ENCODE measurements around the gene NAALADL2. TPM values are rescaled to one million over a fixed set of nuclear protein-coding genes. Genes with fewer than 3 reads are reported as not detected.
"Not testable (repeated sequence)": the region's sequence is repeated elsewhere in the genome, so short reads cannot be mapped to it uniquely, and the experiment has no call there.

NAALADL2 gene
- total RNA-seq, 1 donor from 2014 or later = 36.9 TPM

DNA sequence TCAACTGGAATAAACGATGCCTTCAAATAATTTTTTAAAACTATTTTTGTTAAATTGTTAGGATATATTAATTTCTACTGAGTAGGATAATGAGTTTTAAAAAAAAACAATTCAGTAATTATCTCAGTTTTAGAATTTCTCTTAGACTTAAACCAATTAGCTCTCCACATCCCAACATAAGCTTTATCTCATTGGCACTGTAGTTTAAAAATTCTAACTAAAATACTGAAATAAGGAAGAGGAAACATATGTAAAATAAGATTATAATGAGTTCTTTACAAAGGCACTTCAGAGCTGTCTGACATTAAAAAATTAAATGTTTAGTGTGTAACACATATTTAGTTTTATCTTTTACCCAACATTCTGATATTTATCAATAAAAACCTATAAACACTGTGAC is 558.3 kb downstream of the NAALADL2 start:
- DNase-seq (ENCODE audit: low spot score) (no peak), ATAC-seq (no peak)
- intact Hi-C loops (cut with DNase I) = no loop called here

DNA sequence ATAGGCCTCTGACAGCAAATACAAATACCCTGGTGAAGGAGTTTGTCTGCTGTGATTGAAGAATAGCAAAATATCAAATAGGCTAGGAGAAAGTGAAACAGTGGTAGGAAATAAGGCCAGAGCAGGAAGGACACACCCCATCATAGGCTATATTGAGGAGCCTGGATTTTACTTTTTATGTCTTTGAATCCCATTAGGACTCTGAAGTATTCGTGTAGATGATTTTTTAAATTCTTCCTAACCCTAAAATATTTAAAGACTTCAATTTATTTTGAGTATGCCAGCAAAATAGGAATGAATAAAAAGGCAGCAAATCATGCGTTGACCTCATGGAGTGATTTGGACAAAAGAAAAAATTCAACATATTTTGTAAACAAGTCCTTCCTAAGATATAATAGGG is 562.8 kb downstream of the NAALADL2 start:
- DNase-seq (ENCODE audit: low spot score) = no peak
- intact Hi-C loops (cut with DNase I) = no loop called here
- no peak for ATAC-seq

- intact Hi-C loops (cut with DNase I) = no loop called here
- DNase-seq (ENCODE audit: low spot score) = no peak
- ATAC-seq = no peak
These were observed 563.6 kb downstream of the NAALADL2 start for GRCh38 chr3:175422744-175423143.

GRCh38 chr3:175423848-175424247 is 564.7 kb downstream of the NAALADL2 start:
- intact Hi-C loops (cut with DNase I); DNase-seq (ENCODE audit: low spot score); ATAC-seq: not testable (repeated sequence)

DNA sequence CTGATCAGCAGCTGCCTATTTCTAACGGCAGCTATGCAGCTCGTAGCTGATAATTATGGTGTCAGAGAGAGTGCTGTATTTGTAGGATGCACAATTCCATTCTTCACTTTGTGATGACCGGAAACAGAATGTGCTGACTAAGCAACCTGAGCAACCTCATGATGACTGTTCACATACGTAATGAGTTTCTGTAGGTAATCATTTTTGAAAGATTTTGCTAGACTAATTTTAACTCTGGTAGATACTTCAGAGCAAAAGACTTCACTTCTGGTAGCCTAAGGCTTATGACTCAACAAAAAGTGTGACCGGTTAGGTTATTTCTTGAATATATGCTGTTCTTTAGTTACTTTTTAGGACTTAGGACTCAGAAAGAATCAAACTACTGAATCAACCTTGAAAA is 567.7 kb downstream of the NAALADL2 start:
- intact Hi-C loops (cut with DNase I) = no loop called here
- ATAC-seq (no peak), DNase-seq (ENCODE audit: low spot score) (no peak)

GRCh38 chr3:175428466-175428865 is 569.3 kb downstream of the NAALADL2 start:
- intact Hi-C loops (cut with DNase I) = no loop called here
- DNase-seq (ENCODE audit: low spot score) (no peak), ATAC-seq (no peak)

DNA sequence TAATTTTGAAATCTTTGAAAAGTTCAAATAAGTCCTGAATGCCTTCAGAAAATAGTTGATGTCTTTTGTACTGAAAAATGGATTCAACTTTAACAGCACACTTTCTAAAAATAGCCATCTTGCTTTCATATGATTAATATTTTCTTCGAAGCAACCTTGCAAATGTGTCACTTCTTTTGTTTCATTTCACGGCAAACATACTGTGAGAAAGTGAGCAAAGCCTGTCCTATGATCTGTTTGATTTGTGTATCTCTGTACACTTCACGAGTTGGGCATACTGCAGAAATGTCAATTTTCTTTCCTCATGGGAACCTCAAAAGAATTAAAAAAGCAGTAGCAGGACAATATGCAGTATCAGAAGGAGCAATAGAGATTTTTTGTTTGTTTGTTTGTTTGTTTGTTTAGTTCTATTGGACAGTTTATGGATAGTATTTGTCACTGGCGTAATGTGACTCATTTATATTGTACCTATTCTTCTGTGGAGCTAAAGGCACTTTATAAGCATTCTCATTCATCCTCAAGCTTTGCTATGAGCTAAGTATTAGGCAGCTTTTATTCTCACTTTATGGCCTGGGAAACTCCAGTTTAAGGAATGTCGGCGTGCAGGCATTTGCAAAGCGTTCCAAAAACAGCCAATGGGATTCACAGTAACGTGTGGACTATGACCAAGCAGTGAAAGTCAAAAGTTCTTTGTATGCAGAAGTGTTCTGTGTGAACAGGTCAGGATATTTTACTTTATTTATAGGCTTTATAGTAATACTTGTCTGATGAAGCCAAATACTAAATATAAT is 572.0 kb downstream of the NAALADL2 start:
- DNase-seq (ENCODE audit: low spot score) (no peak), ATAC-seq (no peak)
- intact Hi-C loops (cut with DNase I) = no loop called here

- intact Hi-C loops (cut with DNase I) = no loop called here
- DNase-seq (ENCODE audit: low spot score) (no peak), ATAC-seq (no peak)
These were observed 573.4 kb downstream of the NAALADL2 start for GRCh38 chr3:175432376-175433025.

DNA sequence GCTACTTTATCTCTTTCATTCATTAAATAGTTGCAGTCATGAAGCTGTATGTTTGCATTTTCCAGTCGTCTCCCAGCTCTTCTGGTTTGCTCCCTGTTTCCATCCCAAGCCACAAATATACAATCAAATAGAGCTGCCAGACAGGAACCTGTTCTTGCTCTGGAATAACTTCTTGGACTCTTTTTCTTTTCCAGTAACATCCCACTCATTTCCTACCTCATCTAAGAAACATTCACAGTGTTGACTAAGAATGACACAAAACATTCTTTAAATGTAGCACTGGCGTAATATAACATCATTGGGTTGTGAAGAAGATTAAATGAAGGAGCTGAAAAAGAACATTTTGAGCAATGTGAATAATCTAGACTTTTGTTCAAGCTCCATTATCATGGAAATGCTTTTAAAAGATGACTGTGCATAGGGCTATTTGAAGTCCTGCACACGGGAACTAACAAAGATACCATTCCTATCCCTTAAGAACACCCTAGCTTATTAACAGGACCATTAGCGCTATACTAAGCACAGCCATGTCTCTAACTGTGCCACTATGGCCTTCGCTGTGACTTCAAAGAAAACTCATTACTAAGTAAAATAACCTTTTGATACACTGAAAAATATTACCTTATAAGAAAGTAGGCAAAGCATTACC is 574.0 kb downstream of the NAALADL2 start:
- intact Hi-C loops (cut with DNase I) = no loop called here
- no peak for ATAC-seq
- DNase-seq (ENCODE audit: low spot score) = no peak

DNA sequence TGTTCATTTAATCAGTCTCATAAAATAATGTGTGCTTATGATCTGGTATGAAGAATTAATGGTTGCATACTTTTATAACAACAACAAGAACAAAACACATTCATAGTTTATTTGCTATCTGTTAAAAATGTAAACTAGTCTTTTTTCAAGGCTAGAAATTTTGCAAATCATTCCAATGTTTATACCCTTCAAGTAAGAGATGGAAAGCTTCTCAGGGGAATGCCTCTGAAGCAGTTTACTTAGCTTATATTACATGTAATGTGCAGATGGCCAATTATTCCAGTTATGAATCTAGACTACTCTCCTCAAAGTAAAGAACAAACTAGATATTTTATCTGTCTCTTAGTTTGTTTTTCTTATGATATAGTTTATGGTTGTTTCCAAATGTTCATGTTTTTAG is 575.4 kb downstream of the NAALADL2 start:
- DNase-seq (ENCODE audit: low spot score) (no peak), ATAC-seq (no peak)
- intact Hi-C loops (cut with DNase I) = no loop called here

DNA sequence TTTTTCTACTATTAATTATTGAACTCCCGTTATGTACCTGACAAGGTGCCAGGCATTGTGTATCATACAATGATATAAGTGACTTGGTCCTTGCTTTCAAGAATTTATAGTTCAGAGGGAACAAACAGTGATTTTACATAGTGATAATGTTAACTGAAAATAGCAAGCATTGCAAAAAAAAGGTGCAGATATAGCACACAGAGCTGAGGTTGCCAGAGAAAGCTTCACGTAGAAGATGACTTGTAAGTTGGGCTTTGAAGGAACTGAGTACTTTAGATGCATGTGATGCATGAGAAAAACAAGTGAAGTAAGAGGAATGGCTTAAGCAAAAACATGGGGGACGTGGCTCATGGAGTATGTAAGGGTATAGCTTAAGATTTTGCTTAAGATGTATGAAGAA is 584.5 kb downstream of the NAALADL2 start:
- intact Hi-C loops (cut with DNase I) = no loop called here
- DNase-seq (ENCODE audit: low spot score) (no peak), ATAC-seq (no peak)

DNA sequence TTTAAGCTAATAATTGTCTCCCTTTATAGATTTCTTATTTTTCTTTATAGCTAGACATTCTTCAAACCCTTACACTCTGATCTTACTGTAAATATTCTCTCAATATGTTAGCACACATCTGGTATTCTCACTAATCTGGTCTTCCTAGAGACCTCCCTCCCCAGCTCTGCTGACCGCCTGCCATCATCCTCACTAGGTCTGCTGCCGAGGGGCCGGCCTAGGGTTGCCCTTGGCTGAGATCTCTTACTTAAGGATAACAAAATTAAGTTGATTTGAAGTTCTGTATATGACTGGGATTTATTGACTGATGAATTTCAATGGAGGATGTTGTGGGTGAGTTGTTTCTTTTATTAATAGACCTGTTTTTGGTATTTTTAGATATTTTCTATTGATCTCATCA is 586.6 kb downstream of the NAALADL2 start:
- ATAC-seq = no peak
- intact Hi-C loops (cut with DNase I) = no loop called here
- no peak for DNase-seq (ENCODE audit: low spot score)

GRCh38 chr3:175447521-175447920 is 588.4 kb downstream of the NAALADL2 start:
- DNase-seq (ENCODE audit: low spot score) (no peak), ATAC-seq (no peak)
- intact Hi-C loops (cut with DNase I) = no loop called here

DNA sequence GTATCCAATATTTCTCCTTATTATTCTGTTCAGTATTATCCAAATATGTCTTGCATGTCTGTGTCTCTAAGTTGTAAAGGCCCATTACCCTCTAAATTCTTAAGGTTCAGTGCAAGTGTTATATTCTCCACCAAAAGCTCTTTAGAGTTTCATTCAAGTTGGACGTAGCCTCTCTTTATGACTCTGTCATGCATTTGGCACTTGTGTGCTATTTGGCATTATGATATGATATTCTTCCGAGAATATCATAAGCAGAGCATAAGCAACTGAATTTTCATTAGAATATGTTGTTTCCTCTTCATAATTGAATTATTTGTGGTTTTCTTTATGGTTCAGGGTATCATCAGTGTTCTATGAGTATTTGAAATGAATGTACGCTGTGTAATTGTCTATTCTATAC is 594.2 kb downstream of the NAALADL2 start:
- intact Hi-C loops (cut with DNase I) = loop anchor here (5.0 kb wide), 1 partner anchor 1931 kb away; no protein-coding TSS in a partner anchor
- DNase-seq (ENCODE audit: low spot score) (no peak), ATAC-seq (no peak)

DNA sequence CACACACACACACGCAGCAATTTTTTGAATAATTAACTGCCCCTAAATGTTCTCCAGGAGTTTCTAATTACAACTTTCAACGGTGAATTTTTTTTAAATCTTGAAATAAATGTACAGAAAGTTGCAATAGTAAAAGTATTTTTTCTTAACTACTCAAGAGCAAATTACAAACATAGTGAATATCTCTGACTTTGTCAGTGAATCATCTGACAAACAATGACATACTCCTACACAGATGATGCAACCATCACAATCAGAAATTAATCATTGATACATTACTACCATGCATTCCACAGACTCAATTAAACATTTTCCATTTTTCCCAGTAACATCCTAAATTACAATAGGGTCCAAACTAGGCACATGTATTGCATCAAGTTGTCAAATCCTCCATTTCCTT is 597.3 kb downstream of the NAALADL2 start:
- ATAC-seq (no peak), DNase-seq (ENCODE audit: low spot score) (no peak)
- intact Hi-C loops (cut with DNase I) = no loop called here

DNA sequence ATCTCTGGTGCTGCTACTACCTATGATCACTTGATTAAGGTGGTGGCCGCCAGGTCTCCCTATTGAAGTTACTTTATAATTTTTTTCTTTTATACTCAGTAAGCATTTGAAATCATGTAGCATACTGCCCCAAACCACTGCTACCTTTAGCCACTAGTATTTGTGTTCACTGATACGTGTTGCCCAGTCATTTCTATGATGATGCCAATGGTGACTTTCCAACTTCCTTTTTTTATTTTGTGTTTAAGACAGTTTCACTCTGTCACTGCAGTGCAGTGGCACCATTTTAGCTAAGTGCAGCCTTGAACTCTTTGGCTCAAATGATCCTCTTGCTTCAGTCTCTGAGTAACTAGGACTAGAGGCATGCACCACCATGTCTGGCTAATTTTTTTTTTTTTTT is 598.2 kb downstream of the NAALADL2 start:
- intact Hi-C loops (cut with DNase I) = no loop called here
- no peak for ATAC-seq
- DNase-seq (ENCODE audit: low spot score) = no peak

GRCh38 chr3:175460849-175461399 is 601.8 kb downstream of the NAALADL2 start:
- DNase-seq (ENCODE audit: low spot score); intact Hi-C loops (cut with DNase I); ATAC-seq: not testable (repeated sequence)

DNA sequence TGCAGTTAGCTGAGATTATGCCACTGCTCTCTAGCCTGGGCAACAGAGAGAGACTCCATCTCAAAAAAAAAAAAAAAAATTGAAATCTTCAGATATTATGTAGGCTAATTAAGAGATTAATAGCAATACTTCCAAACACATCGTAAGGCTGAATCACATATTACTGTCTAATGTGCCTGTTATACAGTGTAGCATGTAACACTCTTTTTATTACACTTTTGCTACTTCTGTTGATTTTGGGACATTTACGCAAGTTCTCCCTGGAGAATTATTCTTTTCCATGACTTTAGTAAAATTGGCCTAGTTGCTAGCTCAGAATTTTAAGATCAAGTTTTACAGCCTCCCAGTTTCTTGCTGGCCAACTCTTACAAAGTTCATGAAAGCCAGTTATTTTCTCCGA is 605.2 kb downstream of the NAALADL2 start:
- peak; percentile 52 for ATAC-seq
- no peak for DNase-seq (ENCODE audit: low spot score)
- intact Hi-C loops (cut with DNase I) = no loop called here

DNA sequence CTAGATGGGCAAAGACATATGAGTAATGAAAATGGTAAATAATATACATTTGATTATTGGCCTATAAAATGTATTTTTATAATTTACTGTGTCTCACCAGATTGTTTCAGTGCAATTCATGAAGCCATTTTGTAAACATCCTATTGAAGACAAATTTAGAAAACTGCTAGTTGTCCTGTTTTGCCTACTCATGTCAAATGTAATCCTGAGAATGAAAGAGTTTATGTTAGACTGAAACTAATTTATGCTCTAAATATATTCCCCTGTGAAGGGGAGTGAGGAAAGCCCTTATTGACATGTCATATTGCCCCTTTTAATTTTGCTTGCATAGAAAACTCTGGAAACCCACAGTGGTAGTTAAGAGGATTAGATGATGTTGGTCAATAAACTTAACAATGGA is 610.0 kb downstream of the NAALADL2 start:
- ATAC-seq (no peak), DNase-seq (ENCODE audit: low spot score) (no peak)
- intact Hi-C loops (cut with DNase I) = no loop called here

DNA sequence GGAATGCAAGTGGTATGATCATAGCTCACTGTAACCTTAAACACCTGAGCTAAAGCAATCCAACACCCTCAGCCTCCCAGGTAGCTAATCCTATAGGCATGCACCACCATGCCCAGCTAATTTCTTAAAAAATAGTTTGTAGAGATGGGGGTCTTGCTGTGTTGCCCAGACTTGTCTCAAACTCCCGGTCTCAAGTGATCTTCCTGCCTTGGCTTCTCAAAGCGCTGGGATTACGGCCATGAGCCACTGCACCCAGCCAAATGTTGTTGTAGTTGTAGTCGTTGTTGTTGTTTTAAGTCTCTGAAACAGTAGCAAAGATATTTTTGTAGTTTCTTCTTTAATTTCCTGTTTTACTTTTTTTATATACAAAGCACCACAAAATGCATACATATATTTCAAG is 616.6 kb downstream of the NAALADL2 start:
- ATAC-seq (no peak), DNase-seq (ENCODE audit: low spot score) (no peak)
- intact Hi-C loops (cut with DNase I) = no loop called here
